ENCODE results near the gene POLRMT. TPM values are rescaled to one million over a fixed set of nuclear protein-coding genes. Genes with fewer than 3 reads are reported as not detected.
A peak's percentile ranks its signal among the peaks of the same experiment; 100 is the strongest.
"Not testable (repeated sequence)": the region's sequence is repeated elsewhere in the genome, so short reads cannot be mapped to it uniquely, and the experiment has no call there.

Gene POLRMT
- total RNA-seq, 2 donors from 2014 or later, result 55.0 to 104 TPM

- ATAC-seq, result no peak
- peak overlapping the region in 1 of 2 donors; percentile 60 for H3K27ac Mint-ChIP-seq
These were observed 5.5 kb upstream of the POLRMT start for GRCh38 chr19:638906-639252.

GRCh38 chr19:634975-635652, 1.8 kb upstream of the POLRMT start:
- H3K27me3 Mint-ChIP-seq, result no peaks in the 10 kb centered on the region
- H3K27ac Mint-ChIP-seq, result no peak overlapping the region
- no peaks in the 10 kb centered on the region for H3K9me3 Mint-ChIP-seq
- H3K4me3 Mint-ChIP-seq, result no peak overlapping the region
- no peaks in the 10 kb centered on the region for H3K36me3 Mint-ChIP-seq
- DNase-seq (ENCODE audit: low spot score), result no peak
- no peak for ATAC-seq
- H3K4me1 Mint-ChIP-seq (ENCODE audit: low read depth in 2 of 2), result peaks cover 15 to 21% of the 10 kb centered on the region in 2 donors

More at GRCh38 chr19:638906-639252, 5.5 kb upstream of the POLRMT start:
- Mint-ChIP-seq H3K4me1 (ENCODE audit: low read depth in 2 of 2) (peaks cover 10 to 12% of the 10 kb centered on the region in 2 donors), H3K27me3 (no peaks in the 10 kb centered on the region), H3K36me3 (no peaks in the 10 kb centered on the region), H3K9me3 (no peaks in the 10 kb centered on the region), H3K4me3 (peak overlapping the region; percentile 80)
- no peak for DNase-seq (ENCODE audit: low spot score)

DNA sequence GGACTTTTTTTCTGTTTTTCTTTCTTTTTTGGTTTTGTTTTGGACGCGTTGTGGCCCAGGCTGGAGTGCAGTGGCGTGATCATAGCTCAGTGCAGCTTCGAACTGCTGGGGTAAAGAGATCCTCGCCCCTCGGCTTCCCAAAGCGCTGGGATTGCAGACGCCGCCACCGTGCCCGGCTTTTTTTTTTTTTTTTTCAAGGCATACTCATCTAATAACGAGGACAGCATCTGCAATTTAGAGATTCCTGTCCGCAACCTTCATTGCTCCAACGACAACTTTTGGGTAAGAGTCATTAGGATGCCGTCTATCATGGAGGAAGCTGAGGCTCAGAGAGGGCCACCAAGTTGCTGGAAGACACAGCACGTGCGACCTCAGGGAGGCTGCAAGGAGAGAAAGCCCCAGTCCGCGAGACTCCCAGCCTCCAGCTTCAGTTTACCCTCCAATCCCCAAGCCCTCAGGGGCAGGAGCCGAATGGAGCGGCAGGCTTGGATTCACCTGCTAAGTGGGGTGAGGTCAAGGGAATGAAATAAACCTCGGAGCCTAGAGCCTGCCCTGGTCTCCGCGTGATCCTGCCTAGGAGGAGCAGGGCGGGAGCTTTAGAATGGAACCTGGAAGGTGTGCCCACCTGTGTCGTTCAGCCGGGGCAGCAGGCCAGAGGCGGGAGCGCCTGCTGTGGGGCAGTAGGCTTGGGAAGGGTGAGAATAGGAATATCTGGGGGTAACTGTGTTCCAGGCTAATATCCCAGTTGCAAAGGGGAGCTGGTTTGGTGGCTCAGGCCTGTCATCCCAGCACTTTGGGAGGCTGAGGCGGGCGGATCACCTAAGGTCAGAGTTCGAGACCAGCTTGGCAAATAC, 676 bp upstream of the POLRMT start:
- H3K4me1 Mint-ChIP-seq (ENCODE audit: low read depth in 2 of 2), result peaks cover 9 to 16% of the 10 kb centered on the region in 2 donors
- DNase-seq (ENCODE audit: low spot score) (no peak), ATAC-seq (no peak)
- H3K4me3 Mint-ChIP-seq, result peak overlapping the region; percentile 91
- H3K9me3 Mint-ChIP-seq, result no peaks in the 10 kb centered on the region
- H3K36me3 Mint-ChIP-seq, result no peaks in the 10 kb centered on the region
- no peaks in the 10 kb centered on the region for H3K27me3 Mint-ChIP-seq
- H3K27ac Mint-ChIP-seq, result peak overlapping the region; percentile 82 to 83

- ATAC-seq (peak; percentile 30 to 32), DNase-seq (ENCODE audit: low spot score) (no peak)
- H3K4me1 Mint-ChIP-seq (ENCODE audit: low read depth in 2 of 2), result peaks cover 9 to 16% of the 10 kb centered on the region in 2 donors
- H3K4me3 Mint-ChIP-seq, result peak overlapping the region; percentile 91
- no peaks in the 10 kb centered on the region for H3K9me3 Mint-ChIP-seq
- H3K36me3 Mint-ChIP-seq, result no peaks in the 10 kb centered on the region
- peak overlapping the region; percentile 82 to 83 for H3K27ac Mint-ChIP-seq
- H3K27me3 Mint-ChIP-seq, result no peaks in the 10 kb centered on the region
These were observed 714 bp downstream of the POLRMT start for GRCh38 chr19:632579-633067.

- Mint-ChIP-seq H3K4me3 (no peak overlapping the region), H3K27ac (no peak overlapping the region), H3K36me3 (no peaks in the 10 kb centered on the region), H3K9me3 (no peaks in the 10 kb centered on the region), H3K4me1 (ENCODE audit: low read depth in 2 of 2) (peaks cover 9 to 18% of the 10 kb centered on the region in 2 donors), H3K27me3 (no peaks in the 10 kb centered on the region)
- no peak for DNase-seq (ENCODE audit: low spot score)
- ATAC-seq, result no peak
These were observed 3.2 kb downstream of the POLRMT start for GRCh38 chr19:629961-630714.

GRCh38 chr19:629515-629914, 3.8 kb downstream of the POLRMT start:
- not testable (repeated sequence) for H3K9me3 Mint-ChIP-seq; ATAC-seq; H3K4me3 Mint-ChIP-seq; H3K27me3 Mint-ChIP-seq; H3K36me3 Mint-ChIP-seq; H3K27ac Mint-ChIP-seq; DNase-seq (ENCODE audit: low spot score)
- H3K4me1 Mint-ChIP-seq (ENCODE audit: low read depth in 2 of 2), result peaks cover 9 to 18% of the 10 kb centered on the region in 2 donors

GRCh38 chr19:628168-628567, 5.2 kb downstream of the POLRMT start:
- DNase-seq (ENCODE audit: low spot score) (no peak), ATAC-seq (no peak)
- Mint-ChIP-seq H3K9me3 (no peaks in the 10 kb centered on the region), H3K4me3 (no peak overlapping the region), H3K27me3 (no peaks in the 10 kb centered on the region), H3K27ac (no peak overlapping the region), H3K36me3 (no peaks in the 10 kb centered on the region), H3K4me1 (ENCODE audit: low read depth in 2 of 2) (peaks cover 0 to 10% of the 10 kb centered on the region in 2 donors)

GRCh38 chr19:626566-626965, 6.8 kb downstream of the POLRMT start:
- not testable (repeated sequence) for H3K4me3 Mint-ChIP-seq; ATAC-seq; H3K27me3 Mint-ChIP-seq; H3K36me3 Mint-ChIP-seq; H3K27ac Mint-ChIP-seq; DNase-seq (ENCODE audit: low spot score); H3K9me3 Mint-ChIP-seq
- peaks cover 0 to 10% of the 10 kb centered on the region in 2 donors for H3K4me1 Mint-ChIP-seq (ENCODE audit: low read depth in 2 of 2)

DNA sequence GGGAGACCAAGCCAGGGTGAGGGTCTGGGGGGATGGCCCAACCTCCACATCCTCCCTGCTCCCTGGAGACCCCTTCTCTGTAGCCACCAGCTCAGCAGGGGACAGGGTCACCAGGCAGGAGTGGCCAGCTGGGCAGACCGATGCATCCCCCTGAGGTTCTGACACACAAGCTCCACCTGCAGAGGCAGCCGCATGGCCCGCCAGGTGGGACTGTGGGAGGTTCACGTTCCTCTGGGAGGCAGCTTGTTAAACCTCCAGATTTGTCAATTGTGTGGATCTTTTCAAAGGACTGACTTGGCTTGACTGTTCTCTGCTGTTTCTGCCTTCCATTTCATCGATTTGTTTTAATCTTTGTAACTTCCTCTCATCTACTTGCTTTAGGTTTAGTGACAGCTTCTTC, 8.1 kb downstream of the POLRMT start:
- no peaks in the 10 kb centered on the region for H3K9me3 Mint-ChIP-seq
- no peak overlapping the region for H3K27ac Mint-ChIP-seq
- DNase-seq (ENCODE audit: low spot score), result no peak
- H3K36me3 Mint-ChIP-seq, result no peaks in the 10 kb centered on the region
- peaks cover 0 to 5% of the 10 kb centered on the region in 2 donors for H3K4me1 Mint-ChIP-seq (ENCODE audit: low read depth in 2 of 2)
- no peak overlapping the region for H3K4me3 Mint-ChIP-seq
- ATAC-seq, result no peak
- H3K27me3 Mint-ChIP-seq, result no peaks in the 10 kb centered on the region

GRCh38 chr19:624433-625109, 8.8 kb downstream of the POLRMT start:
- no peaks in the 10 kb centered on the region for H3K36me3 Mint-ChIP-seq

DNA sequence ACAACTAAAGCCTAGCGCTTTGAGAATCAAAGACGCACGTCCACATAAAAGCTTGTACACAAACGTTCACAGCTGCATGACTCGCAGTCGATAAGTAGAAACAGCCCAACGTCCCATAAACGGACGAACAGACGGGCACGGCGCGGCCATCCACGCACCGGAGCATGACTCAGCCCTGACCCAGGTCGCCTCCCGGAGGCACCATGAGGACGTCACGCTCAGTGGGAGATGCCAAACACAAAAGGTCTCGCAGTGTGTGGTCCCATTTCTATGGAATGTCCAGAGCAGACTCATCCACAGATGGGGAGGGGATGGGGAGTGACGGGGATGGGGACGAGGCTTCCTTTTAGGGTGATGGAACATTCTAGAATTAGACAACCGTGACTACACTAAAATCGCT, 9.4 kb downstream of the POLRMT start:
- H3K9me3 Mint-ChIP-seq, result no peaks in the 10 kb centered on the region
- H3K4me3 Mint-ChIP-seq, result no peak overlapping the region
- no peak overlapping the region for H3K27ac Mint-ChIP-seq
- no peaks in the 10 kb centered on the region for H3K27me3 Mint-ChIP-seq
- no peak for DNase-seq (ENCODE audit: low spot score)
- no peaks in the 10 kb centered on the region for H3K36me3 Mint-ChIP-seq
- peaks cover 0 to 5% of the 10 kb centered on the region in 2 donors for H3K4me1 Mint-ChIP-seq (ENCODE audit: low read depth in 2 of 2)
- ATAC-seq, result no peak

More at GRCh38 chr19:624433-625109, 8.8 kb downstream of the POLRMT start:
- no peak overlapping the region for H3K27ac Mint-ChIP-seq
- ATAC-seq, result no peak
- DNase-seq (ENCODE audit: low spot score), result no peak
- H3K4me3 Mint-ChIP-seq, result no peak overlapping the region
- H3K9me3 Mint-ChIP-seq, result no peaks in the 10 kb centered on the region
- no peaks in the 10 kb centered on the region for H3K27me3 Mint-ChIP-seq
- H3K4me1 Mint-ChIP-seq (ENCODE audit: low read depth in 2 of 2), result peaks cover 0 to 5% of the 10 kb centered on the region in 2 donors

GRCh38 chr19:623175-623916, 10.0 kb downstream of the POLRMT start:
- Mint-ChIP-seq H3K27ac (no peak overlapping the region), H3K4me3 (no peak overlapping the region), H3K27me3 (no peaks in the 10 kb centered on the region), H3K4me1 (ENCODE audit: low read depth in 2 of 2) (peaks cover 0 to 5% of the 10 kb centered on the region in 2 donors), H3K36me3 (no peaks in the 10 kb centered on the region), H3K9me3 (no peaks in the 10 kb centered on the region)
- DNase-seq (ENCODE audit: low spot score) (no peak), ATAC-seq (no peak)

- no peak for DNase-seq (ENCODE audit: low spot score)
- Mint-ChIP-seq H3K36me3 (no peaks in the 10 kb centered on the region), H3K4me3 (no peak overlapping the region), H3K9me3 (no peaks in the 10 kb centered on the region), H3K27ac (no peak overlapping the region), H3K4me1 (ENCODE audit: low read depth in 2 of 2) (peaks cover 0 to 5% of the 10 kb centered on the region in 2 donors), H3K27me3 (no peaks in the 10 kb centered on the region)
- ATAC-seq, result peak in 1 of 2 donors; percentile 8
These were observed 10.7 kb downstream of the POLRMT start for GRCh38 chr19:622666-623065.
